HL-60/S4 treated with retinoic acid at 250 ng/mL for 4 days and 3 days (cell line): ENCODE data around the gene FEZF1.

Source experiments
- in situ Hi-C: fragments of 300-500 bp; cut with MboI; formaldehyde crosslinking; loops from 2 replicates; pipeline ENCODE4 v1.7.0; 2022; ENCODE audit warnings: low sequenced_read_pairs

Gene FEZF1

GRCh38 chr7:122304319-122304975, at the start of gene FEZF1:
TSS of gene FEZF1 (minus strand) at chr7:122304750. CDS start at chr7:122304437, 313 bp downstream.
- in situ Hi-C loops: no loop called here

- in situ Hi-C loops: no loop called here
Measured at GRCh38 chr7:122352454-122352853, 47.9 kb upstream of the FEZF1 start.

- in situ Hi-C loops: no loop called here
Measured at GRCh38 chr7:122350701-122351100, 46.2 kb upstream of the FEZF1 start.

- in situ Hi-C loops: no loop called here
Measured at GRCh38 chr7:122344303-122344620, 39.7 kb upstream of the FEZF1 start.

- in situ Hi-C loops: no loop called here
Measured at GRCh38 chr7:122343601-122344302, 39.2 kb upstream of the FEZF1 start.

- in situ Hi-C loops: no loop called here
Measured at GRCh38 chr7:122340427-122340826, 35.9 kb upstream of the FEZF1 start.

- in situ Hi-C loops: no loop called here
Measured at GRCh38 chr7:122339145-122339904, 34.8 kb upstream of the FEZF1 start.

GRCh38 chr7:122337011-122337410, 32.5 kb upstream of the FEZF1 start:
- in situ Hi-C loops: no loop called here

GRCh38 chr7:122329145-122329802, 24.7 kb upstream of the FEZF1 start:
- in situ Hi-C loops: no loop called here

- in situ Hi-C loops: no loop called here
Measured at GRCh38 chr7:122327969-122328368, 23.4 kb upstream of the FEZF1 start.

GRCh38 chr7:122316467-122317388, 12.2 kb upstream of the FEZF1 start:
- in situ Hi-C loops: no loop called here

- in situ Hi-C loops: no loop called here
Measured at GRCh38 chr7:122315507-122316466, 11.2 kb upstream of the FEZF1 start.

GRCh38 chr7:122314284-122314683, 9.7 kb upstream of the FEZF1 start:
- in situ Hi-C loops: no loop called here

- in situ Hi-C loops: no loop called here
Measured at GRCh38 chr7:122312789-122313188, 8.2 kb upstream of the FEZF1 start.

- in situ Hi-C loops: no loop called here
Measured at GRCh38 chr7:122311734-122312450, 7.3 kb upstream of the FEZF1 start.

- in situ Hi-C loops: no loop called here
Measured at GRCh38 chr7:122311050-122311700, 6.6 kb upstream of the FEZF1 start.

- in situ Hi-C loops: no loop called here
Measured at GRCh38 chr7:122310119-122311021, 5.8 kb upstream of the FEZF1 start.
